IPS DF 19.7 (cell line): Measurements from ENCODE around the gene C3orf38.
"Not testable (repeated sequence)": the region's sequence is repeated elsewhere in the genome, so short reads cannot be mapped to it uniquely, and the experiment has no call there.

ENCODE experiments used
- DNase-seq: peaks from one replicate; pipeline ENCODE4 v3.0.0-alpha.2; 2013; ENCODE audit warnings: low read depth, low spot score

The C3orf38 gene

GRCh38 chr3:88149509-88150362 is at the start of gene C3orf38:
Gene C3orf38, plus strand, starts transcription at chr3:88149959. Its CDS starts 94 bp downstream, at chr3:88150053.
- DNase-seq, result peak; percentile 81

- no peak for DNase-seq
Observed at GRCh38 chr3:88101142-88101541, 48.6 kb upstream of the C3orf38 start.

- DNase-seq, result no peak
Observed at GRCh38 chr3:88105325-88105724, 44.4 kb upstream of the C3orf38 start.

- DNase-seq, result no peak
Observed at GRCh38 chr3:88112289-88112688, 37.5 kb upstream of the C3orf38 start.

GRCh38 chr3:88113311-88114162 is 36.2 kb upstream of the C3orf38 start:
- peak; percentile 38 for DNase-seq

- no peak for DNase-seq
Observed at GRCh38 chr3:88114878-88115549, 34.7 kb upstream of the C3orf38 start.

- DNase-seq, result no peak
Observed at GRCh38 chr3:88117683-88118082, 32.1 kb upstream of the C3orf38 start.

GRCh38 chr3:88118603-88119002 is 31.2 kb upstream of the C3orf38 start:
- DNase-seq, result not testable (repeated sequence)

- no peak for DNase-seq
Observed at GRCh38 chr3:88123526-88123925, 26.2 kb upstream of the C3orf38 start.

GRCh38 chr3:88131695-88132094 is 18.1 kb upstream of the C3orf38 start:
- DNase-seq, result no peak

- DNase-seq, result no peak
Observed at GRCh38 chr3:88132894-88133293, 16.9 kb upstream of the C3orf38 start.

- no peak for DNase-seq
Observed at GRCh38 chr3:88133711-88134263, 16.0 kb upstream of the C3orf38 start.

GRCh38 chr3:88137836-88138235 is 11.9 kb upstream of the C3orf38 start:
- DNase-seq, result no peak

- DNase-seq, result no peak
Observed at GRCh38 chr3:88141458-88142083, 8.2 kb upstream of the C3orf38 start.

GRCh38 chr3:88142094-88142624 is 7.6 kb upstream of the C3orf38 start:
- DNase-seq, result no peak

- no peak for DNase-seq
Observed at GRCh38 chr3:88147261-88147660, 2.5 kb upstream of the C3orf38 start.

- DNase-seq, result no peak
Observed at GRCh38 chr3:88148651-88149050, 1.1 kb upstream of the C3orf38 start.

GRCh38 chr3:88149101-88149508 is 654 bp upstream of the C3orf38 start:
- DNase-seq, result no peak

- no peak for DNase-seq
Observed at GRCh38 chr3:88150371-88150770, 612 bp downstream of the C3orf38 start.

GRCh38 chr3:88150806-88151205 is 1.0 kb downstream of the C3orf38 start:
- no peak for DNase-seq

- no peak for DNase-seq
Observed at GRCh38 chr3:88151358-88151757, 1.6 kb downstream of the C3orf38 start.
